HT-29 (cell line): ENCODE data around the gene MEIOC. TPM values are rescaled to one million over a fixed set of nuclear protein-coding genes. Genes with fewer than 3 reads are reported as not detected.

Experiments used
- DNase-seq: peaks from one replicate; pipeline ENCODE4 v3.0.0-alpha.2; 2015; ENCODE audit warnings: low spot score
- small RNA-seq: library from RNA; depleted of rRNA; stranded (forward); fragments of <200 nt; gene quantifications from one replicate; pipeline ENCODE3, GENCODE V24; 2014
- total RNA-seq: library from RNA; depleted of rRNA; stranded (reverse); fragments of >200 nt; shearing (Covaris generic); gene quantifications from 2 replicates; pipeline ENCODE4 v1.2.3, GENCODE V29; 2014; rRNA removed

MEIOC gene
- total RNA-seq, 1 experiment from 2014 or later = not detected

- peak; percentile 28 for DNase-seq
Observed at GRCh38 chr17:44707755-44708400, 51.6 kb downstream of the MEIOC start.

GRCh38 chr17:44708401-44709263 lies 52.4 kb downstream of the MEIOC start, which contains the start of gene DBF4B:
Gene DBF4B, plus strand, starts transcription at chr17:44708665. Its CDS starts 156 bp downstream, at chr17:44708821.
- peak; percentile 90 for DNase-seq

GRCh38 chr17:44719444-44719843 lies 63.2 kb downstream of the MEIOC start:
- DNase-seq = no peak

GRCh38 chr17:44722254-44722653 lies 66.0 kb downstream of the MEIOC start:
- DNase-seq = no peak

Small RNA genes lying within 50 kb of the gene (small RNA-seq; reads per million reads assigned to genes)
- gene RN7SL819P = not detected
- gene SMCO4P1 = not detected

Other genes starting within 250 kb of the MEIOC start
- gene GPATCH8, start 153.1 kb upstream of the MEIOC start, total RNA-seq = 13.1 and 13.9 TPM in 2 replicates
- 0.47 and 1.0 TPM in 2 replicates for gene FZD2, start 99.0 kb upstream of the MEIOC start, total RNA-seq
- 13.9 and 16.4 TPM in 2 replicates for gene CCDC43, start 33.3 kb downstream of the MEIOC start, total RNA-seq
- 11.4 and 11.8 TPM in 2 replicates for gene DBF4B, start 52.2 kb downstream of the MEIOC start, total RNA-seq
- 0.05 and 0.20 TPM in 2 replicates for gene ADAM11, start 102.5 kb downstream of the MEIOC start, total RNA-seq
- gene GJC1, start 173.8 kb downstream of the MEIOC start, total RNA-seq = not detected in 2 replicates
- not detected in 2 replicates for gene HIGD1B, start 191.4 kb downstream of the MEIOC start, total RNA-seq
- gene EFTUD2, start 243.0 kb downstream of the MEIOC start, total RNA-seq = 142 and 143 TPM in 2 replicates